GM12873 (cell line): Measurements from ENCODE around the gene HACD2.

Experiments used
- CTCF ChIP-seq: IDR thresholded peaks from 2 replicates; pipeline ENCODE4 v1.5.1; 2012; ENCODE audit warnings: low read depth, mild to moderate bottlenecking, moderate library complexity, low read length, control low read depth; ENCODE audit not compliant: insufficient read depth; ENCODE audit errors: missing control alignments

The HACD2 gene

GRCh38 chr3:123593381-123593780, 8.5 kb upstream of the HACD2 start:
- no peak for TF ChIP-seq CTCF

- no peak for TF ChIP-seq CTCF
These were observed 6.0 kb upstream of the HACD2 start for GRCh38 chr3:123590685-123591450.

GRCh38 chr3:123587401-123587800, 2.5 kb upstream of the HACD2 start:
- TF ChIP-seq CTCF, result no peak

- TF ChIP-seq CTCF, result no peak
These were observed 2.1 kb upstream of the HACD2 start for GRCh38 chr3:123586968-123587367.

GRCh38 chr3:123586131-123586530, 1.3 kb upstream of the HACD2 start:
- no peak for TF ChIP-seq CTCF

- TF ChIP-seq CTCF, result no peak
These were observed 417 bp downstream of the HACD2 start for GRCh38 chr3:123584284-123584987.

GRCh38 chr3:123583561-123583960, 1.3 kb downstream of the HACD2 start:
- TF ChIP-seq CTCF, result no peak
